ENCODE results near the gene ARHGEF19.

ARHGEF19 gene

DNA sequence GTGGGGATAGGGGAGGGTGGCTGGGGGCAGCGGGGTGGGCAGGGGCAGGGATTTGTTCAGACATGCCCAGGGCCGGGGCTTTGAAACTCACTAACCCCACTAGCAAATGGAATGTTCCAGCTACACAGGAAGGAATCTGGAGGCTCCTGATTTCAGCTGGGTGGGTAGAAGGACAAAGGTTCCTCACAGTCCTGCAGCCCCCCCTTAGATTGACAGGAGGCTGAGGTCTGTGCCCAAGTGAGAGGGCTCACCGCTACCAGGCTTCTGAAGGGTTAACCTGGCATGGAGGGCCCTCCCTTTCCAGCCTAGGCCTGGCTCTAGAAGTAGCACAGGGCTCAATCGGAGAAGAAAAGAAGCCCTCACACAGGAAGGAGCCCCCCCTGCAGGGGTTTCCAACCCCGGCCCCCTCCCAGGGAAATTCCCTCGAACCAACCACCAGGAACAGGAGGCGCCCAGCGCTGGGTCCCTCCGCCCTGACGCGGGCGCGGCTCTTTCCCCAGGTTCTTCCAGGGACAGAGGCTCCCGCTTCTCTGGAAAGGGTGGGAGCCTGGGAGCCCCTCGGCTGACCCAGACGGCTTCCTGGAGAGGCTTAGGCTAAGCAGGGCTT, 59.9 kb downstream of the ARHGEF19 start:
- DNase-seq (no peak), ATAC-seq (replicated peaks) (no peak)
- Mint-ChIP-seq H3K4me3 (no peak overlapping the region), H3K36me3 (ENCODE audit: insufficient read depth) (no peaks in the 10 kb centered on the region), H3K27me3 (peaks cover 11 to 41% of the 10 kb centered on the region in 2 donors), H3K4me1 (ENCODE audit: low read depth in 2 of 2) (peaks cover 23 to 24% of the 10 kb centered on the region in 2 donors), H3K9me3 (no peaks in the 10 kb centered on the region), H3K27ac (no peak overlapping the region)

DNA sequence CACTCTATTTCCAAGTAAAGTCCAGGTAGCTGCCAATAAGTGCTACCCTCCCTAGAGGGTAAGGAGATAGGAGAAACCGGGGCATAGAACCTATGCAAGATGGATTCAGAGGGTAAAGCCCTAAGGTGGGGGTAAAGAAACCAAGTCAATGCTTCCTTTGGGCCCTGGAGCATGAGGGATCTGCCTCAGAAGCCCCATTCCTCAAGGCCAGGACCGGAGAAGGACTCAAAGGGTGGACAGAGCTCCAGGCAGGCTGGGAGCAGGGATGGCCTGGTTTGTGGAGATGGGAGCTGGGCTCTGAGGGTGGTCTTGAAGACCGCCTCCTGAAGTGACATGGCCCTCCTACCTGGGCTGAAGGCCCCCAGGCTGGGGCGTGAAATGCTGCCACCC, 60.5 kb downstream of the ARHGEF19 start:
- no peaks in the 10 kb centered on the region for H3K36me3 Mint-ChIP-seq (ENCODE audit: insufficient read depth)
- peaks cover 11 to 41% of the 10 kb centered on the region in 2 donors for H3K27me3 Mint-ChIP-seq
- DNase-seq (no peak), ATAC-seq (replicated peaks) (no peak)
- H3K9me3 Mint-ChIP-seq, result no peaks in the 10 kb centered on the region
- no peak overlapping the region for H3K4me3 Mint-ChIP-seq
- H3K4me1 Mint-ChIP-seq (ENCODE audit: low read depth in 2 of 2), result peaks cover 17 to 18% of the 10 kb centered on the region in 2 donors
- peak overlapping the region; percentile 62 to 66 for H3K27ac Mint-ChIP-seq

GRCh38 chr1:16151196-16151994, 61.1 kb downstream of the ARHGEF19 start:
- Mint-ChIP-seq H3K27ac (peak overlapping the region; percentile 62 to 70), H3K27me3 (peaks cover 11 to 44% of the 10 kb centered on the region in 2 donors), H3K36me3 (ENCODE audit: insufficient read depth) (no peaks in the 10 kb centered on the region), H3K4me3 (no peak overlapping the region), H3K9me3 (no peaks in the 10 kb centered on the region), H3K4me1 (ENCODE audit: low read depth in 2 of 2) (peaks cover 13 to 14% of the 10 kb centered on the region in 2 donors)
- ATAC-seq (replicated peaks), result no peak
- DNase-seq, result no peak

GRCh38 chr1:16150508-16150907, 61.9 kb downstream of the ARHGEF19 start:
- peaks cover 13 to 14% of the 10 kb centered on the region in 2 donors for H3K4me1 Mint-ChIP-seq (ENCODE audit: low read depth in 2 of 2)
- no peak for ATAC-seq (replicated peaks)
- peak overlapping the region in 1 of 2 donors; percentile 70 for H3K27ac Mint-ChIP-seq

GRCh38 chr1:16149702-16150488, 62.6 kb downstream of the ARHGEF19 start:
- Mint-ChIP-seq H3K4me3 (no peak overlapping the region), H3K27ac (peak overlapping the region in 1 of 2 donors; percentile 70), H3K4me1 (ENCODE audit: low read depth in 2 of 2) (peaks cover 9 to 11% of the 10 kb centered on the region in 2 donors), H3K36me3 (ENCODE audit: insufficient read depth) (no peaks in the 10 kb centered on the region), H3K27me3 (peaks cover 11 to 53% of the 10 kb centered on the region in 2 donors), H3K9me3 (no peaks in the 10 kb centered on the region)
- ATAC-seq (replicated peaks) (no peak), DNase-seq (no peak)

More at GRCh38 chr1:16150508-16150907, 61.9 kb downstream of the ARHGEF19 start:
- no peak overlapping the region for H3K4me3 Mint-ChIP-seq
- peaks cover 11 to 53% of the 10 kb centered on the region in 2 donors for H3K27me3 Mint-ChIP-seq
- no peak for DNase-seq
- no peaks in the 10 kb centered on the region for H3K36me3 Mint-ChIP-seq (ENCODE audit: insufficient read depth)
- no peaks in the 10 kb centered on the region for H3K9me3 Mint-ChIP-seq

- H3K9me3 Mint-ChIP-seq, result no peaks in the 10 kb centered on the region
- H3K4me3 Mint-ChIP-seq, result no peak overlapping the region
- no peak for ATAC-seq (replicated peaks)
- H3K27me3 Mint-ChIP-seq, result peaks cover 11 to 50% of the 10 kb centered on the region in 2 donors
- H3K4me1 Mint-ChIP-seq (ENCODE audit: low read depth in 2 of 2), result peaks cover 4 to 11% of the 10 kb centered on the region in 2 donors
- DNase-seq, result no peak
- no peaks in the 10 kb centered on the region for H3K36me3 Mint-ChIP-seq (ENCODE audit: insufficient read depth)
- no peak overlapping the region for H3K27ac Mint-ChIP-seq
Measured at GRCh38 chr1:16149146-16149545, 63.3 kb downstream of the ARHGEF19 start.

DNA sequence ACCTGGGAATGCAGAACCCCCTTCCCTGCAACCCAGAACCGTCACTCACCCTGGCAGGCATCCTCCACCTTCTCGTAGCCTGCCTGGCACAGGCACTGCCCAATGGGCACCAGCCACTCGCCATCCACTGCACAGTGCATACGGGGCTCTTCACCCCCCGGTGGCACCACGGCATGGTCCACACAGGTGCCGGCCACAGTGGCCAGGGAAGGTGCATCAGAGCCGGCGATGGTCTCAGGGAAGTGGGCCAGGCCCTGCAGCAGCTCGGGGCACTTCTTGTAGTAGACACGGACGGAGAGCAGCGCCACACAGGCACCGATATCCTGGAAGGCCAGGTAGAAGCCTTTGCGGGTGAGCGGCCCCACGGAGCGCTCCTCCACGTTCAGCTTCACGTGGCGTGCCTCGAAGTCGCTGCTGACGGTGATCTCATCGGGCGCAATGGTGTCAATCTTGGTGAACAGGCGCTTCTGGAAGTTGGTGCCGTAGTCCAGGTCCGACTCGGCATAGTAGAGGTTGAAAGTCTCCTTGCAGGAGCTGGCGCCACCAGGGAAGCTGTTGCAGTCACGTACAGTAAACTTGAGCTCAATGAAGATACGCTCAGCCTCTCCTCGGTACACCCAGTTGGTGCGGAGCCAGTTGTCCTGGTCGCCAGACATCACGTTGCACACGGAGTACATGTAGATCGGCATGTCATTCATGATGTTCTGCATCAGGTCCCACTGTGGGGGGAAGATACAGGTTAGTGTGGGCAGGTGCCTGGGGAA, 63.9 kb downstream of the ARHGEF19 start:
- H3K9me3 Mint-ChIP-seq, result no peaks in the 10 kb centered on the region
- no peak overlapping the region for H3K4me3 Mint-ChIP-seq
- DNase-seq (no peak), ATAC-seq (replicated peaks) (no peak)
- peaks cover 11 to 44% of the 10 kb centered on the region in 2 donors for H3K27me3 Mint-ChIP-seq
- H3K36me3 Mint-ChIP-seq (ENCODE audit: insufficient read depth), result peaks cover 2% of the 10 kb centered on the region
- H3K4me1 Mint-ChIP-seq (ENCODE audit: low read depth in 2 of 2), result peaks cover 4 to 11% of the 10 kb centered on the region in 2 donors
- H3K27ac Mint-ChIP-seq, result no peak overlapping the region

Data from effector memory CD8-positive, alpha-beta T cell (primary cell).